ENCODE data around the gene PLP2. TPM values are rescaled to one million over a fixed set of nuclear protein-coding genes. Genes with fewer than 3 reads are reported as not detected.

The PLP2 gene
- total RNA-seq, 2 experiments from 2014 or later = 21.2 to 54.3 TPM

DNA sequence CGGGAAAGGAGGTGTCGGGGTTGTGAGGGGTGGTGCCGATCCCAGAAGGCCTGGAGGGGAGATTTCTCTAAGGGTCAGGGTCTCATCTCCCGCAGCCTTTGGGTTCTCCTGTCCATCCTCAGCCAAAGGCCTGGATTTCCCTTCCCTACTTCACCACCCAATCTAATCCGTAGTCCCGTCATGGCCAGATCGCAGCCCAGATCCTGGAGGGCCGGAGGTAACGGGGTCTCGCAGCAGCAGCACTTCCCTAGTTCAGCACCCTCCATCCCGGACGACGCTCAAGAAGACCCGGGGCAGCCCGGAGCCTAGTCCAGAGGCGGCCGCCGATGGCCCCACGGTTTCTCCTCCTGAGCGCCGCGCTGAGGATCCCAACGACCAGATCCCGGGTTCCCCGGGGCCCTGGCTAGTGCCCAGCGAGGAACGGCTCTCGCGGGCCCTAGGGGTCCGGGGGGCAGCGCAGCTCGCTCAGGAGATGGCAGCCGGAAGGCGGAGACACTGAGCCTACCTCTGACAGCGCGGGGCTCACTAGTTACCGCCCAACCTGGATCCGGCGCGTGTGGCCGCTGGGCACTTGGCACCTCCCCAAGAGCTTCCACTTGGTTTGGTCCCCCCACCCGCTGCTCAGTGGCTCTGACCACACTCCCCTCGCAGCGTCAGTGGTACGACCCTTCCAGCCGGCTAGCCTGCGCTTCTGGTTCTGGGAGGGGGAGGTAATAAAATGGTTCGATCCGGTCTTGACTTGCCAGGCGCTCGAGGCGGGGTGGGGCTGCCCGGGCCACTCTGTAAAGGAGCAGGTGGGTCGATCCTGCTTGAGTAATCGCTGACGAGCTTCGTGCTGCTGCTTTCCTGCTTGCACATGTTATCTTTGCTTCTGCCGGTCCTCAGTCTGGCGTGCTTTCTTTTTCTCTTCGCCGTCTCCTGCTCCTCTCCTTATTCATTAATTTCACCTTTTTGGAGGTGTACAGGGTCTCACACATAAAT lies 5.5 kb upstream of the PLP2 start:
- H3K4me1 ChIP-seq (ENCODE audit: insufficient read depth, low read length, poor library complexity, severe bottlenecking) = peaks cover 45% of the 10 kb centered on the region
- no peaks in the 10 kb centered on the region for H3K9me2 ChIP-seq (ENCODE audit: insufficient read depth, low read length)
- peak overlapping the region; percentile 87 for H3K4me2 ChIP-seq (ENCODE audit: low read length)
- BruUV-seq (replicated peaks) = no TSS peak
- no peaks in the 10 kb centered on the region for H3K36me3 ChIP-seq (ENCODE audit: insufficient read depth, low read length)
- TF ChIP-seq CTCF (conservative IDR thresholded peaks at IDR 0.05; ENCODE audit: low read length) (peak; percentile 47), EZH2phosphoT487 (IDR thresholded peaks at IDR 0.05; ENCODE audit: borderline replicate concordance, low read depth, low read length) (no peak)
- no peaks in the 10 kb centered on the region for H3K9me3 ChIP-seq (ENCODE audit: low read length)
- POLR2A ChIA-PET = interaction anchor here (0.5 to 2.1 kb wide), 5 partner anchors 11 to 200 kb away, joined by 3 to 4 read pairs (median 3); no protein-coding TSS in a partner anchor
- intact Hi-C loops (cut with micrococcal nuclease; ENCODE audit: unreplicated experiment) = loop anchor here (2.0 kb wide), 1 partner anchor 25 kb away; no protein-coding TSS in a partner anchor
- peak overlapping the region; percentile 31; the same call in 1 of the 2 replicates for H2AFZ ChIP-seq (ENCODE audit: low read length)
- no peaks in the 10 kb centered on the region for H3K79me2 ChIP-seq (ENCODE audit: insufficient read depth, low read depth, low read length)
- H4K20me1 ChIP-seq (ENCODE audit: insufficient read depth, low read length) = no peaks in the 10 kb centered on the region
- peak overlapping the region; percentile 62 for H3K4me3 ChIP-seq (ENCODE audit: low read depth, low read length, poor library complexity, severe bottlenecking)
- CTCF ChIA-PET (ENCODE audit: unreplicated experiment) = interaction anchor here (0.7 to 2.6 kb wide), 3 partner anchors 10 to 25 kb away, joined by 3 to 9 read pairs (median 8); partner anchors contain the start of gene PRICKLE3
- DNase-seq (ENCODE audit: low spot score) = peak; percentile 88
- H3K27ac ChIP-seq (ENCODE audit: low read depth, low read length, poor library complexity, severe bottlenecking) = peak overlapping the region; percentile 83

DNA sequence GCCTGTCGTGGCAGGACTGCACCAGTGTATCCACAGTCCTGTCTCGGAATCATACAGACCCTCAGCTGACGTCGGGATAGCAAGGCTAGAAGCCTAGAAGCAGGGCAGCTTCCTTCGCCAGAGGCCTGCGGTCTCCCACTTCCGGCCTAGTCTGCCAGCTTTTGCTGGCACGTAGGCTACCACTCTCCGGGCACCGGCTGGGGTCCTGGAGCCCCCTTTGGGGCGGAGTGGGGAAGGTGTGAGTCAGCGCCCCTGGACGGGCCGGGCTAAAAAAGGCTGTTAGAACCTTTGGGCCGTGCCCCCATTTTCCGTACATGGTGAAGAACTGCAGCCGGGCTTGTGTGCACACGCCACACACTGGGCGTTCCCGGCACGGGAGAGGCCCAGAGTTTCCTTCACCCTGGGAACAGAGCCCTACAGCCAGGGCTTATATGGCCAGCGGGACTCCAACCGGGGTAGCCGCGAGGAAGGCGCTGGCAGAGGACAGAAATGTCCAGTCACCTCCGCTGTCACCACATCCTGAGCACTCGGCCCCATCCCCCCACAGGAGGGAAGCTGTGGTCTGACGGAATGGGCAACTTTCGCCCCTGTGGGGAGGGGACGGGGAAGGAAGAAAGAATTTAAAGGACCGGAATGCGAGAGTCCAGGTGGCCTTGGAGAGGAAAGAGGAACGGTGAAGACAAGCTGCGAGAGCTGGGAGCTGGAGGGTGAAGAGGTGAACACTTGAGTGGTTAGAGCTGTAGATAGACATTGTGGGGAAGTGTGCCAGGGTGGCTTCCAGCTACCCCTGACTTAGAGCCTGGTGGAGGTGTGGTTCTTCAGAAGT lies 4.6 kb upstream of the PLP2 start:
- ChIA-PET CTCF (ENCODE audit: unreplicated experiment) (interaction anchor here (0.7 to 2.6 kb wide), 3 partner anchors 11 to 24 kb away, joined by 3 to 9 read pairs (median 8); partner anchors contain the start of gene PRICKLE3), POLR2A (interaction anchor here (1.1 to 2.1 kb wide), 6 partner anchors 11 to 102 kb away, joined by 3 to 13 read pairs (median 4); no protein-coding TSS in a partner anchor)
- no peaks in the 10 kb centered on the region for H3K79me2 ChIP-seq (ENCODE audit: insufficient read depth, low read depth, low read length)
- intact Hi-C loops (cut with micrococcal nuclease; ENCODE audit: unreplicated experiment) = loop anchor here (2.0 kb wide), 1 partner anchor 24 kb away; no protein-coding TSS in a partner anchor
- H3K27ac ChIP-seq (ENCODE audit: low read depth, low read length, poor library complexity, severe bottlenecking) = peak overlapping the region; percentile 83
- peak overlapping the region; percentile 31; the same call in 1 of the 2 replicates for H2AFZ ChIP-seq (ENCODE audit: low read length)
- no TSS peak for BruUV-seq (replicated peaks)
- no peaks in the 10 kb centered on the region for H4K20me1 ChIP-seq (ENCODE audit: insufficient read depth, low read length)
- H3K9me3 ChIP-seq (ENCODE audit: low read length) = no peaks in the 10 kb centered on the region
- H3K4me2 ChIP-seq (ENCODE audit: low read length) = peak overlapping the region; percentile 87
- H3K4me3 ChIP-seq (ENCODE audit: low read depth, low read length, poor library complexity, severe bottlenecking) = peak overlapping the region; percentile 62
- no peaks in the 10 kb centered on the region for H3K36me3 ChIP-seq (ENCODE audit: insufficient read depth, low read length)
- peak; percentile 69 for DNase-seq (ENCODE audit: low spot score)
- no peak for TF ChIP-seq EZH2phosphoT487 (IDR thresholded peaks at IDR 0.05; ENCODE audit: borderline replicate concordance, low read depth, low read length)
- no peak for TF ChIP-seq CTCF (conservative IDR thresholded peaks at IDR 0.05; ENCODE audit: low read length)
- H3K9me2 ChIP-seq (ENCODE audit: insufficient read depth, low read length) = no peaks in the 10 kb centered on the region
- H3K4me1 ChIP-seq (ENCODE audit: insufficient read depth, low read length, poor library complexity, severe bottlenecking) = peaks cover 49% of the 10 kb centered on the region

All from OCI-LY7 (cell line).